NCI-H2029 treated with DMSO at 0.1 percent for 48 hours (cell line): ENCODE measurements around the gene RTN3.
"Not testable (repeated sequence)": the region's sequence is repeated elsewhere in the genome, so short reads cannot be mapped to it uniquely, and the experiment has no call there.

Experiments
- DNase-seq: peaks from one replicate; lab custom pipeline; 2025; lab: John Stamatoyannopoulos, UW

Gene RTN3, protein sequence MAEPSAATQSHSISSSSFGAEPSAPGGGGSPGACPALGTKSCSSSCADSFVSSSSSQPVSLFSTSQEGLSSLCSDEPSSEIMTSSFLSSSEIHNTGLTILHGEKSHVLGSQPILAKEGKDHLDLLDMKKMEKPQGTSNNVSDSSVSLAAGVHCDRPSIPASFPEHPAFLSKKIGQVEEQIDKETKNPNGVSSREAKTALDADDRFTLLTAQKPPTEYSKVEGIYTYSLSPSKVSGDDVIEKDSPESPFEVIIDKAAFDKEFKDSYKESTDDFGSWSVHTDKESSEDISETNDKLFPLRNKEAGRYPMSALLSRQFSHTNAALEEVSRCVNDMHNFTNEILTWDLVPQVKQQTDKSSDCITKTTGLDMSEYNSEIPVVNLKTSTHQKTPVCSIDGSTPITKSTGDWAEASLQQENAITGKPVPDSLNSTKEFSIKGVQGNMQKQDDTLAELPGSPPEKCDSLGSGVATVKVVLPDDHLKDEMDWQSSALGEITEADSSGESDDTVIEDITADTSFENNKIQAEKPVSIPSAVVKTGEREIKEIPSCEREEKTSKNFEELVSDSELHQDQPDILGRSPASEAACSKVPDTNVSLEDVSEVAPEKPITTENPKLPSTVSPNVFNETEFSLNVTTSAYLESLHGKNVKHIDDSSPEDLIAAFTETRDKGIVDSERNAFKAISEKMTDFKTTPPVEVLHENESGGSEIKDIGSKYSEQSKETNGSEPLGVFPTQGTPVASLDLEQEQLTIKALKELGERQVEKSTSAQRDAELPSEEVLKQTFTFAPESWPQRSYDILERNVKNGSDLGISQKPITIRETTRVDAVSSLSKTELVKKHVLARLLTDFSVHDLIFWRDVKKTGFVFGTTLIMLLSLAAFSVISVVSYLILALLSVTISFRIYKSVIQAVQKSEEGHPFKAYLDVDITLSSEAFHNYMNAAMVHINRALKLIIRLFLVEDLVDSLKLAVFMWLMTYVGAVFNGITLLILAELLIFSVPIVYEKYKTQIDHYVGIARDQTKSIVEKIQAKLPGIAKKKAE

DNA sequence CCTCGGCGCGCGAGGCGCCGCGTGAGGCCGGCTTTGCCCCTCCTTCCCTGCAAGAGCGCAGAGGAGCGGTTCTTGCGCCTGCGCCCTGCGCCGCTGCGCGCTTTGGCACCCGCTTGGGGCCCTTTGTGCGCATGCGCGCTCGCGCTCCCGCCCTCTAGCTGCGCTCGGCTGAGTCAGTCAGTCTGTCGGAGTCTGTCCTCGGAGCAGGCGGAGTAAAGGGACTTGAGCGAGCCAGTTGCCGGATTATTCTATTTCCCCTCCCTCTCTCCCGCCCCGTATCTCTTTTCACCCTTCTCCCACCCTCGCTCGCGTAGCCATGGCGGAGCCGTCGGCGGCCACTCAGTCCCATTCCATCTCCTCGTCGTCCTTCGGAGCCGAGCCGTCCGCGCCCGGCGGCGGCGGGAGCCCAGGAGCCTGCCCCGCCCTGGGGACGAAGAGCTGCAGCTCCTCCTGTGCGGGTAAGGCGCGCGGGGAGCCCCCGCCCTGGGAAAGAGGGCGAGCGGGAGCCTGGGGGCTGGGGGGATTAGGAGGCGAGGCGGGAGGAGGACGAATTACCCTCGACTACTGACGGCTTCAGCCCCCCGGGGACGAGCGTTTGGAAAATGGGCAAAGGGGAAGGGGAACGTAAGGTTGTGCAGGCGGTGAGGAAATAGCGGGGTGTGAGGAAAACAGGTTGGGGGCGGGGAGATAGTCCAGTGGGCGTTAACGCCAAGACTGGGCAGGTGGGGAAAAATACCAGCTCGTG is at the start of gene RTN3:
RTN3 (plus strand) TSS at position 180 of the 745 bp plus-strand sequence; CDS start at position 317, 137 bp downstream.
- peak; percentile 80 for DNase-seq

DNA sequence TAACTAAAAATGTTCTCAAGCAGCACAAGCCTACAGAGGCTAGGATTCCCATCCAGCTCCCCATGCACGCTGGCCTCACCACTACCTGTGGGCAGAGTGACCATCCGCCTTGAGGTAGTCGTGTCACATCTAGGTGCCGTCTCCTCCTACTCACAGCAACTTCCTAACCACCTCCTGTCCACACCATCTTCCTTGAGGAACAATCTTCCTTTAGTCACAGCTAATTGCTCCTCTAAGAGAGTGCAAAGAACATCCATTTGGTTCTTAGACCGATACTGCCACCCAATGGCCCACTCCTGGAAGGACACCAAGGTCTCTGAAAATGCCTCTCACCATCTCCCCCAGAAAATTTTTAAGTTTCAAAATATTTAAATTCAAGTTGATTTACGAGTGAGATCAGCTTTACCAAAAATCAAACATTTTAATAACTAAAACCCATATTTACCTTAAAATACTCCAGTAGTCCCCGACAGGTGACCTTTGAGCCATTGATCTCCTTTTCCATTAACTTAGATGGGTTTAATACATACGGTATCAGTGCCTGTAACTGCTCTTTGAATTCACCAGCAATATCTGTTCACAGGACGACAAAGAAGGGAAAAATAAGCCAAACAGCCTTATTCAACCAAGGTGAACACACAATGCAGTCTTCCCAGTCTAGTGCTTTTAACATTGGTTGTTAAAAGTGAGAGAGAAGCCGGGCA is 45.4 kb upstream of the RTN3 start:
- DNase-seq, result no peak

DNA sequence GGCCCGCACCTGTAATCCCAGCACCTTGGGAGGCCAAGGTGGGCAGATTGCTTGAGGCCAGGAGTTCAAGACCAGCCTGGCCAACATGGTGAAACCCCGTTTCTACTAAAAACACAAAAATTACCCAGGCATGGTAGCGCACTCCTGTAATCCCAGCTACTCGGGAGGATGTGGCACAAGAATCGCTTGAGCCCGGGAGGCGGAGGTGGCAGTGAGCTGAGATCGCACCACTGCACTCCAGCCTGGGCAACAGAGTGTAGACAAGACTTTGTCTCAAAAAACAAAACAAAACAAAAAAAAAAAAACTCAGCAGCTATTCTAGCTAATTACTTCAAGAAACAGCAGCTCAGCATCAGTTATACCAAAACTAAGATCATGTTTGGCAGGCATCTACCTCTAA is 42.9 kb upstream of the RTN3 start:
- not testable (repeated sequence) for DNase-seq

DNA sequence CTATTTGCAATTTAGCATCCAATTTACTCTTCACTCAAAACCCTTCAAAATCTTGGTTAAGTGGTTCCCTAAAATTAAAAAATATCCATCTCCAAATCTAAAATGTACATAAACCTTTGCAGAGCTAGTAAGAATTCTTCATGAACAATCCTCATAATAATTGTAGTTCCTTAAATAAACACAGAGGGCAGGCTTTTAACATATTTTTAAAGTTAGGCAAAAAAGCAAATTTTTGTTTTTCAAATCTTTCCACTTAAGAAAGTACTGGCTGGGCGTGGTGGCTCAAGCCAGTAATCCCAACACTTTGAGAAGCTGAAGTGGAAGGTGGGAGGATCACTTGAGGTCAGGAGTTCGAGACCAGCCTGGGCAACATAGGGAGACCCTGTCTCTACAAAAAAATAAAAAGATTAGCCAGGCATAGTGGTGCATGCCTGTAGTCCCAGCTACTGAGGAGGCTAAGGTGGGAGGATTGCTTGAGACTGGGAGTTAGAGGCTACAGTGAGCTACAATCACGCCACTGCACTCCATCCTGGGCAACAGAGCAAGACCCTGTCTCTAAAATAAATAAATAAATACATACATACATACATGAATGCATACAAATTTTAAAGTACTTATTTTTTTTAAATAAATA is 42.0 kb upstream of the RTN3 start:
- DNase-seq, result no peak

DNA sequence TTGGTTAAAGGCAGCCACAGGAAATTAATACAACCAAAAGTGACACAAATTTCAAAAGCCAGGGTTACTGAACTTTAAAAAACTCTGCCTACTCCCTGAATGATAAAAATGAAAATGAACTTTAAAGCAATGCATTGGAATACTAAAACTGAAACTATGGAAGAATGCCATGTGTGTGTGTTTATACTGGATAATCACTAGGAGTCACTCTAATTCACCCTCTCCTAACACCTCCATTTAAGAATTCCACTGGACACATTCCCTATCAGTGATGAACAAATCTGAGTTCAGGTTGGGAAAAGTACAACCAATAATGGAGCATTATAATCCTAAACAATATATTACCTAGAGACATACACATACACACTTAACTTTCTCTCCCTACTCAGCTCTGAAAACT is 39.6 kb upstream of the RTN3 start:
- no peak for DNase-seq

DNA sequence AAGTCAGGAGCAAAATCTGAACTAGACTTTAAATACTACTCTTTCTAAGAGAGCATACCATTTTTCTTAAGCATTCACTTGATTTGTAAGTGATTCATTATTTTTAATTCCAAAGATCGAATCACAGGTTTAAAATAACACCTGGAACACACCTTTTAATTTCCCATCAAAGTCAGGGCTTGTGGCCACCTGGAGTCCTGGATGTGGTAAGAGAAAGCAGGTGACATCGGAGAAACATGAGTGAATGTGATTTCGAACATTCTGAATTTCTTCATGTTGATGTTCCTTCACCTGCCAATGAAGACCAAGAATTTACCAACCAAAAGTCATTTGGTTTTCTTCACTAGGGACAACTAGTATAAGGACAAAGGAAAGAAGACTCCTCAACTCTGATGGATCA is 38.1 kb upstream of the RTN3 start:
- no peak for DNase-seq

DNA sequence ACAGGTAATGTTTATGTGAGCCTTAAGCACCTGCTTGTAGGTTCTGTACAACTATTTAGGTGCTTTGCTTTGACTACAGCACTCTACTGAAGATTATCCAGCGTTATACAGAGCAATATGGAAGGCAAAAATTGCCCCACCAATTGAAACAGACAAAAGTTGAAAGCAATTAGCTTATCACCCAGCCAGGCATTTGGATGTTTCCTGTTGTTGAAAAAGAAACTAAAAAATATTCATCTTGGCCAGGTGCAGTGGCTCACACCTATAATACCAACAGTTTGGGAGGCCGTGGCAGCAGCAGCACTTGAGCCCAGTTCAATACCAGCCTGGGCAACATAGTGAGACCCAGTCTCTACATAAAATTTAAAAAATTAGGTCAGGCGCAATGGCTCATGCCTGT is 28.6 kb upstream of the RTN3 start:
- no peak for DNase-seq

DNA sequence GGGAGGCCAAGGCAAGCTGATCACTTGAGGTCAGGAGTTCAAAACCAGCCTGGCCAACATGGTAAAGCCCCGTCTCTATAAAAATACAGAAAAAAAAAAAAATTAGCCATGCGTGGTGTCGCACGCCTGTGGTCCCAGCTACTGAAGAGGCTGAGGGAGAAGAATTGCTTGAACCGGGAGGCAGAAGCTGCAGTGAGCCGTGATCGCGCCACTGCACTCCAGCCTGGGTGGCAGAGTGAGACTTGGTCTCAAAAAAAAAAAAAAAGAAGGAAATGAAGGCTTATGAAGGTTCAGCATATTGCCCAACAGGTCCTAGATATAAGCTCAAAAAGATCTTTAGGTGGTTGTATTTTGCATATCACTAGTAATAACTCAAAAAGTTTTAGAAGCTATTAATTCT is 20.3 kb upstream of the RTN3 start:
- DNase-seq, result no peak

DNA sequence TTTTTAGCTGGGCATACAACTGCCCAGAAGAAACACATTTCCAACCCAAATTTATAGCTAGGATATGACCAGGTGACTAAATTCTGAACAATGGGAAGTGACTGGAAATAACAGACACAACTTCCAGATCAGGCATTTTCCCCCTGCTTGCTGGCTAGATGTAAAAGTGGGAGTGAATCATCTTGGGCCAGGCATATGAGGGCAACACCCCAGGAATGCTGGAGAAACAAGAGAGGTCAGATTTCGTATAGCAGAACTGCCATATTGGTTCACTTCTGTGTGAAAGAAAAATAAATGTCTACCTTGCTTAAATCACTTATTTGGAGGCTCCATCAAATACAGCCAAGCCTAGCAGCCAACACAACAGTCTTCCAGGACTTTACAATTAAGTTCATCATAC is 17.5 kb upstream of the RTN3 start:
- DNase-seq, result no peak

DNA sequence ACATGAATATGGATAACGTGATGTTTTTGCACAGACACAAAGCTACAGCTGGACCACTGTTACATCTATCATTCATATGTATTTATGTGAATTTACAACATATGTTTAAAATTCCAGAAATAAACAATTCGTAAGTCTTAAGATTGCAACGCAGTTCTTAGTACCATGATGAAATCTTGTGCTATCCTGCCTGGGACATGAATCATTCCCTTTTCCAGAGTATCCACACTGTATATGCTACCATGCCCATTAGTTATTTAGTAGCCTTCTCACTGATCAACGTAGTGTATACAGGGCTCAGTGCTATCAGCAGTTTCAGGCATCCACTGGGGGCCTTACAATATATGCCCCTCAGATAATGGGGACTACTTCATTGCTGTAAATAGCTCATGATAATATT is 14.4 kb upstream of the RTN3 start:
- DNase-seq, result no peak

DNA sequence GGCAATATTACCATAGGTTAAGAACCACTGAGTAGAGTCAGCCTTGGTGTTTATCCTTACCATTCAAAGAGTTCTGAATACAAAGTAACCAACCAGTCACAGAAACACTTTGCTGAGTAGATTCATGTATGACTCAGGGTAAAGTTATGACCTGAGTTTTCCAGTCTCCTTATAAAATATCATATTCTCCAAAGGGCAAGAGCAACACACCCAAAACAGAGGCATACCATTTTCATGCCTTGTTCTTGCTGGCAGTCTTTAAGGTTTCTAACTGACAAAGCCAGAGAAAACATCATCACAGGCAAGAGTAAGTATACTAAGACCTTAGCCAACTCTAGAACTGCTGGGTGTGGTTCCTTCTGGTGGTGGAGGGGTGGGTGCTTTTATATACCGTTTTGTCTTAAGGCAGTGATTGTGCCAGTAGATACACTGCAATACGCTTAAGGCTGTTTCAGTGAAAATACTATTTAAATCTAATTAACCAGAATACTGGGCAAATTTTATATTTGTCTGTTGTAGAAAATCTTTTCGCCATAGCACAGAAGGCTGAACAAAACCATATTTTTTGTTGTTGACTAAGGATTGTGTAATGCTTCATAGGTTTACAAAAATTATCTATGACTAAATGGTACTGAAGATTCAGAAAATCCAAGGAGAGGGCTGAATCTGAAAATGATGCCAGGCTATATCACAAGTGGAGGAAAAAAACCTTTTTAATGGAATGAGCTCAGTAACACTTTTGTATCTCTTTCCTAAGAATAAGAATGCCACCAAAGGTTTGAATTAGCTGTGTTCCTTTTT is 13.1 kb upstream of the RTN3 start:
- no peak for DNase-seq

DNA sequence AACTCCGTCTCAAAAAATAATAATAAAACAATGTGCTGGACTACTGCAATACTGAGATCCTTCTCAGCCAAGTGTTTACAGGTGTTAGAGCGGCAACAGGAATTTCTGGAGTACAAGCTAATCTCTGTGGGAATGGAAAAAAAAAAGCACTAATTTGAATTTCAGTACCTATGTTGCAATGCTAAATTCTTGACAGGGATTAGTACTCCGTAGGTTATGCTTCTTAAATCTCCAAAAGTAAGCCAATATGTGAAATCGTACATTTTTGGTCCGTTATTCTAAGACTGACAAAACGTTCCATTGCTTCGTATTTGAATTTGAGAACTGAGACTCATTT is 11.2 kb upstream of the RTN3 start:
- DNase-seq, result no peak

DNA sequence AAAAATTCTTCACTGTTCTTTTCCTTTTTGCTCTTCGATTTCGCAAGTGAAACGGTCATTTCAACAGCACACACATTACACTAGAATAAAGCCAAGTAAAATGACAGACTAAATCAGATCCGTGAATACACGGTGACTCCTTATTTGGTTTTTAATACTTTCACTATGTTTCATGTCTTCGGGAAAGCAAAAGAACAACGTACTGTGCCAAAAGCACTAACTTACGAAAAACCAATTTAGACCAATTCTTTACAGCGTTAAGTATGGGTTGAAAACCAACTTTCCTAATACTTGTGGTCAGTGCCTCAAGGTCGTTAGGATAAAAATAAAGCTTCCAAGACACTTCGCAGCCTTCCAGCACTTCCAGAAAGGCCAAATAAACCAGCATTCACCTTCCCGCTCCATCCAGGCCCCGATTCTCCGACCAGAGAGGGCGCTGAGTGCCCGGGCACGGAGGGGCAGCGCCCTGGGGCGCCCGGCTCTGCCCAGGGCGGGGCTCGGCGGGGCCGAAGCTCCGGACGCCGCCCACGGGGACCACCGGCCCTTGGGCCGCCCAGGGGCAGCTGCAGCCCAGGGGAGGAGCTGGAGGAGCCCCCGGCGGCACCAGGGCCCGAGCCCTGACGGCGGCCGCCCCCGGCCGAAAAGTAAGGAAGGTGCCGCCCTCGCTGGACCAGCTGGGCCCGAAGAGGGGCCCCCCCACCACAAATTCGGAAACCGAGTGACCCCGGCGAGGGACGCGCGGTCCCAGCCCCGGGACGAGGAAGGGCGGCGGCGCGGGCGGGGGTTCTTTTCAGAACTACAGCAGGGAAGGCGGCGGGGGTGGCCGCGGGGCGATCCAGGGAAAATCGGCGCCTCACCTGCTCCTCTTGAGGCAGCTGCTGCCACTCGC is 10.6 kb upstream of the RTN3 start:
- DNase-seq, result no peak

DNA sequence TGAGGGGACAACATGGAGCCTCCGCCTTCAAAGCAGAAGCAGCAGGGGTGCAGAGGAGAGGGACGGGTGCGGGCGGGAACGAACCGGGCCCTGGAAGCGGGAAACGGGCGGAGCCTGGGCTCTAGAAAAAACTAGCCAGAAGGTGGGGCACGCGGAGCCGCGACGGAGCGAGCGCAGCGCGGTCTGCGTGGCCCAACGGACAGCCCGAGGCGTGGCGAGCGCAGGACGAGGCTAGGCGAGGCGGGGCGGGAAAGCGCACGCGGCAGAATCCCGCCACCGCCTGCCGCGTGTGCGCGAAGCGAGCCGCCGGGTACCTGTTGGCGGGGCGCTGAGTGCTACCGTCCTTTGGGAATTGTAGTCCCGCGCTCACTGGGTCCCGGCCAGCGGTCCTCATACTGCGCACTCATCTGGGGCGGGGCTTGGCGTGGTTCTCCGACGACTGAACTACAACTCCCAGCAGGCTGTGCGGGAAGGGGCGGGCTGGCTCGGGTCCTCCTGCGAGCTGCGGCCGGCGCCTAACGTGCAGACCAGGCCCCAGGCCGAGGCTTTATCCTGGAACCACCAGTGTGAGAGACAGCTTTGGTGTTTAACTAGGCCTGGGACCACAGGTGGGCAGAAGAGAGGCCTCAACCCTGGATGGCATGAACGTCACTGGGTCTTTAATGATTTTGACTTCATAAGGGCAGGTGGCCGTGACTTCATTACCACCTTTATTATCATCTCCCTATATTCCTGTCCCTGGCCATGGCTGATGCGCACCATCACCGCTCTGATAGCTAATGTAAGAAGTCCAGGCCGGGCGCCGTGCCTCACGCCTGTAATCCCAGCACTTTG is 9.8 kb upstream of the RTN3 start, which contains the start of gene ATL3:
ATL3 (minus strand) TSS at position 55 of the 834 bp plus-strand sequence; CDS start at position 14, 41 bp downstream.
- DNase-seq, result peak; percentile 84

DNA sequence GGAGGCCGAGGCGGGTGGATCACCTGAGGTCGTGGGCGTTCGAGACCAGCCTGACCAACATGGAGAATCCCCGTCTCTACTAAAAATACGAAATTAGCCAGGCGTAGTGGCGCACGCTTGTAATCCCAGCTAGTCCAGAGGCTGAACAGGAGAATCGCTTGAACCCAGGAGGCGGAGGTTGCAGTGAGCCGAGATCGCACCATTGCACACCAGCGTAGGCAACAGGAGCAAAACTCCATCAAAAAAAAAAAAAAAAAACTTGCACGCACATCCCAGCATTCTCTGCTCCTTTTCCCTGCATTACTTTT is 9.2 kb upstream of the RTN3 start:
- no peak for DNase-seq

DNA sequence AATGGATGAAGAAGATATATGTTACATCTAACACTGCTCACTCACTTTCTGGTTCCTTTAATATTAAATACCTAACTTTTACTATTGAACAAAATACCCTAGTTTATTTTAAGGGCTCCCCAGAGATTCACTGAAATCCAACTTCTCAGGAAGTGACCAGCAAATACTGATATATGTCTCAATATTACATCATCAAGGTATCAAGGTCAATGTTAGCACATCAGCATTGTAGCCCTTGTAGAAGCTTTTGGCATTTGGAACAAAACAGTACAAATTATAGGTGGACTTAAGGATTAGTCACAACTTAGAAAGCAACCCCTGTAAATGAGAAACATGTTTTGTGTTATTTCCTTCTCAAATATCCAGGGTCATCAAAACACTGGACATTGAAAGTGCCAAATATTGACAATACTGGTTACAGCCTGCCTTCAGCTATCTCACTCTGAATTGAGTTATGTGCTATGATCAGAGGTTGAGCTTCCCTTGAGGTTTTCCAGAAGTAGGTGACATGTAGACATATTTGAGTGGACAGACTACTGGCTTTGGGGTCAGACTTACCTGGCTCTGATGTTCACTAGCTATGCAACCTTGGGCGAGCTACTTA is 8.3 kb upstream of the RTN3 start:
- DNase-seq, result no peak

DNA sequence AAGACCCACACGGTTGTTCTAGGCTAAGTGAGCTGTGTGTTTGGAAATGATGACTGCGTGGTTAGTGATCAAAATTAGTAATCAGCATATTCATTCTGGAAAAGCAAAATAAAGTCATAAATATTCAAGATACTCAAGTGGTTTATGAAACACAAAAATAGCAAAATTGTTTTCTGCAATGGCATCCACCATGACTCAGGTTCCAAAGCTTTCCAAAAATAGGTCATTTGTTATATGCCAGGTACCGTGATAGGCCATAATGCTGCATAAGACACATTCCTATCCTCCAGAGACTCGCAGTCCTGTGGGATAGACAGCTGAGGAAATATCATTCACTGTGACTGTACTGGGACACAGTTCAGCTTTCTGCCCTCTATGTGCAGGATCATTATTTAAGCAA is 7.7 kb upstream of the RTN3 start:
- DNase-seq, result no peak

DNA sequence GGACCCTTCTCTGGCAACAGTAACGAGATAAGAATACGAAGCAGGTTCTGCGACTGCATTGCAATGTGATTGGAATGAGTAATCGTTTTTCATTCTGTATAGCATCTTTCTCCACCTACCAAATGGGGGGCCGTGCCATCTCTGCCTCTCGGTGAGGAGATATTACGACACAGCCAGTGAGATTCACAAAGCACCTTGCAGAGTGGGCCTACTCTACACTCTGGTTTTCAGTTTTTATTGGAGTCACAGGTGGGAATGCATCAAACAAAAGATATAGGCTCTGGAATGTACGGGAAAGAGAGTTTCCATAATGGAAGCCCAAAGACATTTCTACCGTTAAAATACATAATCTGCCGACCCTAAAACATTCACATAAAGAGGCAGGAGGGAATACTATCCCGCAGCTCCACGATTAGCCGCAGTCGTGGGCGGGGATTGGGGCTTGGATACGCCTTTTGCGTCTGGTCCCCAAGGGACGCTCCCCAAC is 423 bp upstream of the RTN3 start:
- no peak for DNase-seq
